ENCODE measurements around the gene RBBP8NL. TPM values are rescaled to one million over a fixed set of nuclear protein-coding genes. Genes with fewer than 3 reads are reported as not detected.

Gene RBBP8NL
- total and polyA plus RNA-seq, 2 donors (not counting 3 experiments of a cell fraction or from before 2014, with no cell fraction given), result not detected

DNA sequence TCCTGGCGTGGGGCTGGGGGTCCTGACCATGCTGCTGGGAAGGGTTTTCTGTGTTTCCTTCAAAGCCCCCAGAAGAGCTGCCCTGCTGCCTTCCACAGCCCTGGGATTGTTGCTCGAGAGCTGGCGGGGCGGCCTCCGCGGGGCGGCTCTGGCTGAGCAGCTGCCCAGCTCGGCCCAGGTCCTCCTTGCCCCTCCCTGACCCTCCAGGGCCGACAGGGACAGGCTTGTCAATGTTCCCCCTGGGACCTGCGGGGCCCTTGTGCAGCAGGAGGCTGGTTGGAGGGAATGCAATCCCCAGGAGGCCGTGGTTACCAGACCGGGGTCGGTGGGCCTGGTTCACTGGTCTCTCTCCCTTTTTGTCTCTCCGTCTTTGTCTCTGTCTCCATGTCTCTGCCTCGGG is 28.6 kb upstream of the RBBP8NL start:
- Histone ChIP-seq H3K27me3 (ENCODE audit: control insufficient read depth in 2 of 2, insufficient read depth in 2 of 2, low read length in 2 of 2) (no peaks in the 10 kb centered on the region), H2AFZ (ENCODE audit: low read depth, low read length) (no peak overlapping the region), H3K9me3 (replicated peaks; ENCODE audit: control insufficient read depth, insufficient read depth, low read length) (no peaks in the 10 kb centered on the region), H3K9ac (replicated peaks; ENCODE audit: extremely low read depth, insufficient read depth, low read length) (no peak overlapping the region), H3K4me1 (ENCODE audit: control insufficient read depth, extremely low read depth, insufficient read depth, low read length) (no peaks in the 10 kb centered on the region), H3K79me2 (ENCODE audit: control insufficient read depth, insufficient read depth, low read length) (no peaks in the 10 kb centered on the region), H3K36me3 (ENCODE audit: control insufficient read depth in 2 of 2, extremely low read depth in 1 of 2, insufficient read depth in 2 of 2, low read length in 2 of 2) (no peaks in the 10 kb centered on the region), H4K20me1 (replicated peaks; ENCODE audit: control insufficient read depth, extremely low read depth, insufficient read depth, low read length) (no peaks in the 10 kb centered on the region), H3K4me3 (replicated peaks in 1 of 3; ENCODE audit: insufficient read depth in 1 of 3, low read depth in 1 of 3, low read length in 3 of 3) (no peak overlapping the region), H3K9me1 (replicated peaks; ENCODE audit: control insufficient read depth, extremely low read depth, insufficient read depth, low read length) (no peaks in the 10 kb centered on the region), H3K27ac (ENCODE audit: insufficient read depth, low read depth, low read length) (no peak overlapping the region), H3K4me2 (ENCODE audit: insufficient read depth, low read length) (no peak overlapping the region)
- POLR2A ChIA-PET, result no interaction called here
- TF ChIP-seq FOS (IDR thresholded peaks at IDR 0.05; ENCODE audit: borderline replicate concordance, insufficient read depth, low read length) (no peak), POLR2AphosphoS5 (IDR thresholded peaks at IDR 0.05; ENCODE audit: insufficient read depth, low read depth, low read length) (no peak), JUN (IDR thresholded peaks at IDR 0.05; ENCODE audit: borderline replicate concordance, insufficient read depth, insufficient read length, low read depth) (no peak), MAX (IDR thresholded peaks at IDR 0.05; ENCODE audit: insufficient read depth, insufficient read length) (no peak), MYC (IDR thresholded peaks at IDR 0.05; ENCODE audit: low read depth, low read length) (no peak), EZH2 (IDR thresholded peaks at IDR 0.05; ENCODE audit: borderline replicate concordance, low read depth, low read length, severe bottlenecking) (no peak), CTCF (IDR thresholded peaks at IDR 0.05; ENCODE audit: extremely low read depth in 1 of 2, insufficient read depth in 1 of 2, low read depth in 1 of 2, low read length in 2 of 2) (no peak), POLR2A (IDR thresholded peaks at IDR 0.05; ENCODE audit: low read depth, low read length) (no peak), GATA2 (IDR thresholded peaks at IDR 0.05; ENCODE audit: insufficient read depth, insufficient read length, low read depth, low read length) (no peak)
- no TSS peak for BruUV-seq (replicated peaks)
- CTCF ChIA-PET, result no interaction called here
- intact Hi-C loops (cut with micrococcal nuclease) (no loop called here), dilution Hi-C loops (cut with MboI; ENCODE audit: extremely low pct_ligation_motif_present, low sequenced_read_pairs) (no loop called here)
- FAIRE-seq (no peak), DNase-seq (ENCODE audit: low read depth, low spot score) (no peak)
